Esophagus squamous epithelium (tissue), 4 donors: ENCODE measurements around the gene ZNF479.

Experiments
- POLR2A ChIP-seq, 4 donors: fragments of 450-650 bp; IDR thresholded peaks; one replicate each; pipeline ENCODE4 v1.6.1; 2017; ENCODE audit warnings: antibody characterized with exemption in 4 of 4, mild to moderate bottlenecking in 4 of 4, moderate library complexity in 3 of 4
- TF ChIP-seq, protein P1 (sequence below), 6 experiments: fragments of 450-650 bp in 4 of 6; fragments of 200-600 bp in 2 of 6; sonication (generic) in 2 of 6; IDR thresholded peaks; one replicate each; pipeline ENCODE4 v1.5.1; 2016 to 2019; ENCODE audit warnings: antibody characterized with exemption in 6 of 6, mild to moderate bottlenecking in 4 of 6, moderate library complexity in 4 of 6

DNA sequence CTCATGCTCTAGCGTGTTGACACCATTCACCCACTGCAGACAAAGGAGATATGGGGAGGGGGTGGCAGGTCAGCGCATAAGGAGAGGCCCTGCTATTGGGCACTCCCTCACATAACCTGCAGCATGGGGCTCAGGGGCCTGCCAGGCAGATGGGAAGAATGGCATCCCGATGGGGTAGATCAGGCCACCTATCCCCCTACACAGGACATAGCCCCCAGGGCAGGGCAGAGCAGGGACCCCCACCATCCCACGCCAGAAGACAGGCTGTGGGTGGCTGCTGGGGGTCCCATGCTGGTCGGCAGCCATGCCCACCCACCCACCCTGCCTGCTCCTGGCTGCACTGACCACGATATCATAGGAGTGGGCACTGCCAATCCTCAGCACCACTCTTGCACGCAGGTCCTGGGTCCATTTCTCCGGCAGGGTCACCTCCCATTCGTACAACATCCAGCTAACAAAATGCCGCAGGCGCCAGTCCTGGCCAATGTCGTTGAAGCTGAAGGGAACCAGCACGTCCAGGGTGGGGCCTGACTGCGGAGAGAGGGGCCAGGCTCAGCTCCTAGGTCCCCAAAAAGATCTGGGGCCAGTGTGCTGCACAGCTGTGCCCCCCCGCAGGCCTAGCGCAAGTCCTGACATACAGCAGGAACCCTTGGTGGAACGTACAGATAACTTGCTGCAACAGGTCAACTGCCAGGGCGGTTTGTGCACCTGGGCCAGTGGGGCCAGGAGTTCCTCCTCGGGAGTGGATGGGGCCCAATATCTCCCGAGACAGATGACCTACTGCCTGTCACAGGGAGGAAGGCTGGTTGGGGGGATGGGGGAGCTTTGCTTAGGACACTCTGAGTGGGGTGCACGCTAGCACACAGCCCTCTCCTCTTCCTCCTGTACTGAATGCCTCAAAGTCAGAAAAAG, 45.9 kb upstream of the ZNF479 start:
- TF ChIP-seq, protein P1, sequence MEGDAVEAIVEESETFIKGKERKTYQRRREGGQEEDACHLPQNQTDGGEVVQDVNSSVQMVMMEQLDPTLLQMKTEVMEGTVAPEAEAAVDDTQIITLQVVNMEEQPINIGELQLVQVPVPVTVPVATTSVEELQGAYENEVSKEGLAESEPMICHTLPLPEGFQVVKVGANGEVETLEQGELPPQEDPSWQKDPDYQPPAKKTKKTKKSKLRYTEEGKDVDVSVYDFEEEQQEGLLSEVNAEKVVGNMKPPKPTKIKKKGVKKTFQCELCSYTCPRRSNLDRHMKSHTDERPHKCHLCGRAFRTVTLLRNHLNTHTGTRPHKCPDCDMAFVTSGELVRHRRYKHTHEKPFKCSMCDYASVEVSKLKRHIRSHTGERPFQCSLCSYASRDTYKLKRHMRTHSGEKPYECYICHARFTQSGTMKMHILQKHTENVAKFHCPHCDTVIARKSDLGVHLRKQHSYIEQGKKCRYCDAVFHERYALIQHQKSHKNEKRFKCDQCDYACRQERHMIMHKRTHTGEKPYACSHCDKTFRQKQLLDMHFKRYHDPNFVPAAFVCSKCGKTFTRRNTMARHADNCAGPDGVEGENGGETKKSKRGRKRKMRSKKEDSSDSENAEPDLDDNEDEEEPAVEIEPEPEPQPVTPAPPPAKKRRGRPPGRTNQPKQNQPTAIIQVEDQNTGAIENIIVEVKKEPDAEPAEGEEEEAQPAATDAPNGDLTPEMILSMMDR (IDR thresholded peaks at IDR 0.05) = no peak
- TF ChIP-seq POLR2A (IDR thresholded peaks at IDR 0.05) = no peak
